ENCODE measurements around the gene HNRNPH2. TPM values are rescaled to one million over a fixed set of nuclear protein-coding genes. Genes with fewer than 3 reads are reported as not detected.

The HNRNPH2 gene
- total and polyA plus RNA-seq, 2 donors = 74.8 to 75.1 TPM

DNA sequence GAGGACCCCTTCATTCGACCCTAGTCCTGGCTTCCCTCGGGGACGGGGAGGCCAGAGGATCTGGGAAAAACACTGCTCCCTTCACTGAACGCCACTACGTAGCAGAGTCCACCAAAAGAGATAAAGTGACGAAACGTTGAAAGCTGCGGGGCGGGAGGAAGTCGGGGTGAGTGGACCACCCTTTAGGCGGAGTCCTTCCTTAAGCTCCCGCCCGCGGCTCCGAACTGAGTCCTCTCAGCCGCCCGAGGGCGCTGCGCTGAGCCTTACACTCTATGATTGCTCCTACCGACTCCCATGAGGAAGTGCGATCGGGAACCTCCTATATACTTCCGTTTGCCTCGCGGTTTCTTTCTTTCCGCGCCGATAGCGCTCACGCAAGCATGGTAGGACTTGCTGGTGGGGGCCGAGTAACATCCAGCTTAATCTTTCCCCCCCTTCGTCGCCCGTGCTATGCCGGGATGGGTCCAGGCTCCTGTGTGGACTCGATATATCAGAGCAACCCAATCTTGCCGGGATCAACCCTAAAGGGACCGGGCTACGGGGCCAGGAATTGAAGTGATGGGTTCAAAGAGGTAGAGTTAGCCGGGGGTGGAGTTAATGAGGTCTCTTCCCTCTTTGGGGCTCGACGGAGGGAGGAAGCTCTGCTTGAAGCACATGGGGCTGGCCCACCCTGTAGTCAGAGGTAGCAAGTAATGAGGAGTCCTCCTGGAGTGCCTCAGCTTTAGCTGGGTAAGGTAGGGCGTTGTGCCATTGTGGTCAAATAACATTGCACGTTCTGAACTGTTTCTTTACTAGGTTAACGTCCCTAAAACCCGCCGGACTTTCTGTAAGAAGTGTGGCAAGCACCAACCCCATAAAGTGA lies 17.1 kb upstream of the HNRNPH2 start, which contains the start of gene RPL36A:
Gene RPL36A, plus strand, starts transcription at position 348 of the 862 bp plus-strand sequence. Its CDS starts 33 bp downstream, at position 381.
- Histone ChIP-seq H3K27me3 (ENCODE audit: control insufficient read depth in 2 of 2, insufficient read depth in 1 of 2, low read length in 1 of 2) (no peaks in the 10 kb centered on the region), H3K4me3 (ENCODE audit: low read length in 2 of 2) (peak within 1 kb of the TSS; percentile 61 to 66), H3K36me3 (ENCODE audit: control insufficient read depth in 2 of 2, insufficient read depth in 2 of 2, low read length in 1 of 2) (peaks cover 0 to 10% of the 10 kb centered on the region in 2 donors), H3K9me3 (ENCODE audit: control insufficient read depth in 2 of 2, insufficient read depth in 1 of 2, low read length in 1 of 2) (no peaks in the 10 kb centered on the region), H3K4me1 (ENCODE audit: control insufficient read depth in 2 of 2, insufficient read depth in 2 of 2, low read length in 2 of 2) (peaks cover 0 to 4% of the 10 kb centered on the region in 2 donors), H3K27ac (ENCODE audit: low read depth in 1 of 2, low read length in 1 of 2) (peak within 1 kb of the TSS; percentile 38 to 74)
- peak in 8 of 9 donors; percentile 62 to 92 (median 76) for DNase-seq (ENCODE audit: low read depth in 6 of 9, low spot score in 9 of 9)
- WGBS = under 1% methylated on average over 47 of the region's 47 CpGs

DNA sequence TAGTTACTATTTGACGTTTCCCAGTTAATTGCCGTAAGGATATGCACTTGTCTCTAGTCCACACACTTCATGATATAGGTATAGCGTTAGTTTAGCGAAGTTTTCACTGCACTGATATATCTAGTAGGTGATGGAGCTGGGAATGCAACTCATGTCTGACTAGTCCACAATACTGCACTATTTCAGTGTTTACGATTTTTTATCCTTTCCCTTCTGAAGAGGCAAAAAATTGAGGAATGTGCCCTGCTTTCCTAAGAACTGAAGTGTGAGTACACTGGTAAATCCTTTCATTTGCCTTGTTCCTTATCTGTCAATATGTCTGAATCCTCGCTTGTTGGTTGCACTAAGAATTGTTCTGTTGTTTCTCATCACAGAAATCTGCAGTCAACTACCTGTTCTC lies 16.2 kb upstream of the HNRNPH2 start:
- no peak for DNase-seq (ENCODE audit: low read depth in 6 of 9, low spot score in 9 of 9)
- Histone ChIP-seq H3K27me3 (ENCODE audit: control insufficient read depth in 2 of 2, insufficient read depth in 1 of 2, low read length in 1 of 2) (no peaks in the 10 kb centered on the region), H3K27ac (ENCODE audit: low read depth in 1 of 2, low read length in 1 of 2) (no peak overlapping the region), H3K4me1 (ENCODE audit: control insufficient read depth in 2 of 2, insufficient read depth in 2 of 2, low read length in 2 of 2) (peaks cover 0 to 4% of the 10 kb centered on the region in 2 donors), H3K36me3 (ENCODE audit: control insufficient read depth in 2 of 2, insufficient read depth in 2 of 2, low read length in 1 of 2) (peaks cover 0 to 13% of the 10 kb centered on the region in 2 donors), H3K9me3 (ENCODE audit: control insufficient read depth in 2 of 2, insufficient read depth in 1 of 2, low read length in 1 of 2) (no peaks in the 10 kb centered on the region), H3K4me3 (ENCODE audit: low read length in 2 of 2) (peak overlapping the region in 1 of 2 donors; percentile 61)
- 59% methylated on average over 6 of the region's 6 CpGs for WGBS

- no peaks in the 10 kb centered on the region for H3K9me3 ChIP-seq (ENCODE audit: control insufficient read depth in 2 of 2, insufficient read depth in 1 of 2, low read length in 1 of 2)
- H3K27ac ChIP-seq (ENCODE audit: low read depth in 1 of 2, low read length in 1 of 2) = no peak overlapping the region
- 96% methylated on average over 11 of the region's 11 CpGs for WGBS
- DNase-seq (ENCODE audit: low read depth in 6 of 9, low spot score in 9 of 9) = no peak
- peaks cover 0 to 4% of the 10 kb centered on the region in 2 donors for H3K4me1 ChIP-seq (ENCODE audit: control insufficient read depth in 2 of 2, insufficient read depth in 2 of 2, low read length in 2 of 2)
- no peaks in the 10 kb centered on the region for H3K27me3 ChIP-seq (ENCODE audit: control insufficient read depth in 2 of 2, insufficient read depth in 1 of 2, low read length in 1 of 2)
- peaks cover 0 to 15% of the 10 kb centered on the region in 2 donors for H3K36me3 ChIP-seq (ENCODE audit: control insufficient read depth in 2 of 2, insufficient read depth in 2 of 2, low read length in 1 of 2)
- H3K4me3 ChIP-seq (ENCODE audit: low read length in 2 of 2) = no peak overlapping the region
These were observed 14.3 kb upstream of the HNRNPH2 start for GRCh38 chrX:101393530-101394305.

DNA sequence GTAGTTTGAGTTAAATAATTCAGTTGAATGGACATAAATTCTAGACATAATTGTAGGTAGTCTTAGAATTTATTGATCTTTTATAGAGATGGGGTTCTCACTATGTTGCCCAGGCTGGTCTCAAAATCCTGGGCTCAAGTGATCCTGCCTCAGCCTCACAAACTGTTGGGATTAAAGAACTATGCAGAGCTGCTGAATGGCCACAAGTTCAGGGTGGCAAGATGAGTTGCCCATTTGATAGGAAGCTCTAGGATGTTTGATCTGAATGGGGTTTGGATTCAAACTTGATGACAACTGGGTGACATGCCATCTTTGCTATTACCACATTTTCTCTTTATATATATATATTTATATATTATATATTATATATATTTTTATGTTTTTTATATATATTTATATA lies 13.7 kb upstream of the HNRNPH2 start:
- Histone ChIP-seq H3K27me3 (ENCODE audit: control insufficient read depth in 2 of 2, insufficient read depth in 1 of 2, low read length in 1 of 2) (no peaks in the 10 kb centered on the region), H3K4me1 (ENCODE audit: control insufficient read depth in 2 of 2, insufficient read depth in 2 of 2, low read length in 2 of 2) (peaks cover 0 to 4% of the 10 kb centered on the region in 2 donors), H3K9me3 (ENCODE audit: control insufficient read depth in 2 of 2, insufficient read depth in 1 of 2, low read length in 1 of 2) (no peaks in the 10 kb centered on the region), H3K27ac (ENCODE audit: low read depth in 1 of 2, low read length in 1 of 2) (no peak overlapping the region), H3K4me3 (ENCODE audit: low read length in 2 of 2) (no peak overlapping the region), H3K36me3 (ENCODE audit: control insufficient read depth in 2 of 2, insufficient read depth in 2 of 2, low read length in 1 of 2) (peaks cover 0 to 15% of the 10 kb centered on the region in 2 donors)
- DNase-seq (ENCODE audit: low read depth in 6 of 9, low spot score in 9 of 9) = no peak

- peaks cover under 1 to 19% of the 10 kb centered on the region in 2 donors for H3K36me3 ChIP-seq (ENCODE audit: control insufficient read depth in 2 of 2, insufficient read depth in 2 of 2, low read length in 1 of 2)
- H3K9me3 ChIP-seq (ENCODE audit: control insufficient read depth in 2 of 2, insufficient read depth in 1 of 2, low read length in 1 of 2) = no peaks in the 10 kb centered on the region
- H3K4me3 ChIP-seq (ENCODE audit: low read length in 2 of 2) = no peak overlapping the region
- no peaks in the 10 kb centered on the region for H3K4me1 ChIP-seq (ENCODE audit: control insufficient read depth in 2 of 2, insufficient read depth in 2 of 2, low read length in 2 of 2)
- H3K27ac ChIP-seq (ENCODE audit: low read depth in 1 of 2, low read length in 1 of 2) = no peak overlapping the region
- H3K27me3 ChIP-seq (ENCODE audit: control insufficient read depth in 2 of 2, insufficient read depth in 1 of 2, low read length in 1 of 2) = no peaks in the 10 kb centered on the region
- no peak for DNase-seq (ENCODE audit: low read depth in 6 of 9, low spot score in 9 of 9)
- 98% methylated on average over 1 of the region's 1 CpG for WGBS
These were observed 12.2 kb upstream of the HNRNPH2 start for GRCh38 chrX:101395789-101396188.

GRCh38 chrX:101397779-101398178 lies 10.2 kb upstream of the HNRNPH2 start:
- Histone ChIP-seq H3K36me3 (ENCODE audit: control insufficient read depth in 2 of 2, insufficient read depth in 2 of 2, low read length in 1 of 2) (peaks cover 8 to 21% of the 10 kb centered on the region in 2 donors), H3K9me3 (ENCODE audit: control insufficient read depth in 2 of 2, insufficient read depth in 1 of 2, low read length in 1 of 2) (no peaks in the 10 kb centered on the region), H3K27ac (ENCODE audit: low read depth in 1 of 2, low read length in 1 of 2) (no peak overlapping the region), H3K4me1 (ENCODE audit: control insufficient read depth in 2 of 2, insufficient read depth in 2 of 2, low read length in 2 of 2) (no peaks in the 10 kb centered on the region), H3K27me3 (ENCODE audit: control insufficient read depth in 2 of 2, insufficient read depth in 1 of 2, low read length in 1 of 2) (no peaks in the 10 kb centered on the region), H3K4me3 (ENCODE audit: low read length in 2 of 2) (no peak overlapping the region)
- WGBS = 93% methylated on average over 4 of the region's 4 CpGs
- no peak for DNase-seq (ENCODE audit: low read depth in 6 of 9, low spot score in 9 of 9)

DNA sequence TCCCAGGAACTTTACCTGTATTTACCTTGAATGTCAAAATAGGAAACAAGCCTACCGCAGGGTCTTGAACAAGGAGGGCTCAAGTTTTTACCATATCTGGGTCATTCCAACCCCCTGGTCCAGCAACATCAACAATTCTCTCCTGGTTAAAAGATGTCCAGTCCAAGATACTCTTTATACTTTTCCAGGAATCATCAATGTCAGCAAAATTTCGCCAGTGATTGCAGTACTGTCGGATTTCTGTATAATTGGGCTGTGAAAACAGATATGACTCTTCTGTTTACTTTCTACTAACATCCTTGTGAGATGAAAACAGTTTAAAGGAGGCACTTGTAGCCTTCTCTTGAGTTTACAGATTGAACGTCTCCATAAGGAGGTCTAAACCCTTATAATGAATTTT lies 9.3 kb upstream of the HNRNPH2 start:
- no peak overlapping the region for H3K27ac ChIP-seq (ENCODE audit: low read depth in 1 of 2, low read length in 1 of 2)
- H3K27me3 ChIP-seq (ENCODE audit: control insufficient read depth in 2 of 2, insufficient read depth in 1 of 2, low read length in 1 of 2) = no peaks in the 10 kb centered on the region
- no peaks in the 10 kb centered on the region for H3K4me1 ChIP-seq (ENCODE audit: control insufficient read depth in 2 of 2, insufficient read depth in 2 of 2, low read length in 2 of 2)
- no peak for DNase-seq (ENCODE audit: low read depth in 6 of 9, low spot score in 9 of 9)
- no peaks in the 10 kb centered on the region for H3K9me3 ChIP-seq (ENCODE audit: control insufficient read depth in 2 of 2, insufficient read depth in 1 of 2, low read length in 1 of 2)
- H3K36me3 ChIP-seq (ENCODE audit: control insufficient read depth in 2 of 2, insufficient read depth in 2 of 2, low read length in 1 of 2) = peaks cover 10 to 19% of the 10 kb centered on the region in 2 donors
- no peak overlapping the region for H3K4me3 ChIP-seq (ENCODE audit: low read length in 2 of 2)
- WGBS = 97% methylated on average over 4 of the region's 4 CpGs

DNA sequence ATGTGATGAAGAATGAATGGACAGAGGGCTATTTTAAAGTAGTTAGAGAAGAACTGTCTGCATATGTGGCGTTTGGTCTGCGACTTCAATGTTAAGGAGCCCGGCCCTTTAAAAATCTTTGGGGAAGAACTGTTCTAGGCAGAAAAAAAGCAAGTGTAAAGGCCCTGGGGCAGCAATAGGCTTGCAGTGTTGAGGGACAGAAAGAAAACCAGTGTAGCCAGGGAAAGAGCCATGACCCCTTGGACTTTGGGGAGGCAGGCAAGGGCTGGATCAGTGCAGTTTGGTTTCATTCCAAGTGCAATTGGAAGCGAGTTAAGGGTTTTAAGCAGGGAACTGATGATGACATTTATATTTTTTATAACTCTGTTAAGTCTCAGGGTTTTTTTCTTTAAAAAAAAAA lies 8.2 kb upstream of the HNRNPH2 start:
- no peak overlapping the region for H3K4me3 ChIP-seq (ENCODE audit: low read length in 2 of 2)
- H3K27ac ChIP-seq (ENCODE audit: low read depth in 1 of 2, low read length in 1 of 2) = no peak overlapping the region
- DNase-seq (ENCODE audit: low read depth in 6 of 9, low spot score in 9 of 9) = no peak
- no peaks in the 10 kb centered on the region for H3K4me1 ChIP-seq (ENCODE audit: control insufficient read depth in 2 of 2, insufficient read depth in 2 of 2, low read length in 2 of 2)
- H3K36me3 ChIP-seq (ENCODE audit: control insufficient read depth in 2 of 2, insufficient read depth in 2 of 2, low read length in 1 of 2) = peaks cover 10 to 21% of the 10 kb centered on the region in 2 donors
- H3K27me3 ChIP-seq (ENCODE audit: control insufficient read depth in 2 of 2, insufficient read depth in 1 of 2, low read length in 1 of 2) = no peaks in the 10 kb centered on the region
- 98% methylated on average over 4 of the region's 4 CpGs for WGBS
- H3K9me3 ChIP-seq (ENCODE audit: control insufficient read depth in 2 of 2, insufficient read depth in 1 of 2, low read length in 1 of 2) = no peaks in the 10 kb centered on the region

Measured in thymus (tissue), 11 donors.